ENCODE data around the gene RPP14.

DNA sequence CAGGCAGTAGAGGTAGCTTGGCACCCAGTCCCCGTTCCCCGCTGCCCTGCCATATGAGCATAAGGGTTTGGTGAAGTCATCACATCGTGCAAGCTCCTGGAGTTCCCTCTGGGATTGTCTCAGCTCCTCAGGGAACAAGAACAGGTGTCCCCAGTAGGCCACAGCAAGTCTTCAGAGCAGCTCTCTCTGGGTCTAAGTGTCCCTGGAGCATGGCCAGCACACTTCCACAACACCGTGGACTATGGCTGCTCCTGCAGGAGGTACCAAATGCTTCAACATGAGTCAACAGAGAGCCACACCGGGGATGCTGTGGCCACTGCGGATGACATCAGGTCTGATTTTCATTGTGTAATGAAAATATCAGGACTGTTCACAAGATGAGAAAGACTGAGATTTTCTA, 45.3 kb upstream of the RPP14 start:
- TF ChIP-seq, protein P1, sequence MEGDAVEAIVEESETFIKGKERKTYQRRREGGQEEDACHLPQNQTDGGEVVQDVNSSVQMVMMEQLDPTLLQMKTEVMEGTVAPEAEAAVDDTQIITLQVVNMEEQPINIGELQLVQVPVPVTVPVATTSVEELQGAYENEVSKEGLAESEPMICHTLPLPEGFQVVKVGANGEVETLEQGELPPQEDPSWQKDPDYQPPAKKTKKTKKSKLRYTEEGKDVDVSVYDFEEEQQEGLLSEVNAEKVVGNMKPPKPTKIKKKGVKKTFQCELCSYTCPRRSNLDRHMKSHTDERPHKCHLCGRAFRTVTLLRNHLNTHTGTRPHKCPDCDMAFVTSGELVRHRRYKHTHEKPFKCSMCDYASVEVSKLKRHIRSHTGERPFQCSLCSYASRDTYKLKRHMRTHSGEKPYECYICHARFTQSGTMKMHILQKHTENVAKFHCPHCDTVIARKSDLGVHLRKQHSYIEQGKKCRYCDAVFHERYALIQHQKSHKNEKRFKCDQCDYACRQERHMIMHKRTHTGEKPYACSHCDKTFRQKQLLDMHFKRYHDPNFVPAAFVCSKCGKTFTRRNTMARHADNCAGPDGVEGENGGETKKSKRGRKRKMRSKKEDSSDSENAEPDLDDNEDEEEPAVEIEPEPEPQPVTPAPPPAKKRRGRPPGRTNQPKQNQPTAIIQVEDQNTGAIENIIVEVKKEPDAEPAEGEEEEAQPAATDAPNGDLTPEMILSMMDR (IDR thresholded peaks at IDR 0.05), result no peak
- TF ChIP-seq POLR2A (IDR thresholded peaks at IDR 0.05), result no peak
